GM12865 (cell line): ENCODE measurements around the gene AKAP12.

ENCODE experiments used
- DNase-seq: peaks from one replicate; pipeline ENCODE4 v3.0.0; 2010; ENCODE audit warnings: low read depth
- H3K4me3 ChIP-seq: 2 replicates; pipeline ENCODE4 v1.5.1; 2011; ENCODE audit warnings: mild to moderate bottlenecking, low read depth, low read length, control low read depth
- CTCF ChIP-seq: IDR thresholded peaks from 2 replicates; pipeline ENCODE4 v1.5.1; 2011; ENCODE audit warnings: low read length, control low read depth, low read depth, inconsistent platforms; ENCODE audit not compliant: insufficient read depth; ENCODE audit errors: missing control alignments

AKAP12 gene, protein sequence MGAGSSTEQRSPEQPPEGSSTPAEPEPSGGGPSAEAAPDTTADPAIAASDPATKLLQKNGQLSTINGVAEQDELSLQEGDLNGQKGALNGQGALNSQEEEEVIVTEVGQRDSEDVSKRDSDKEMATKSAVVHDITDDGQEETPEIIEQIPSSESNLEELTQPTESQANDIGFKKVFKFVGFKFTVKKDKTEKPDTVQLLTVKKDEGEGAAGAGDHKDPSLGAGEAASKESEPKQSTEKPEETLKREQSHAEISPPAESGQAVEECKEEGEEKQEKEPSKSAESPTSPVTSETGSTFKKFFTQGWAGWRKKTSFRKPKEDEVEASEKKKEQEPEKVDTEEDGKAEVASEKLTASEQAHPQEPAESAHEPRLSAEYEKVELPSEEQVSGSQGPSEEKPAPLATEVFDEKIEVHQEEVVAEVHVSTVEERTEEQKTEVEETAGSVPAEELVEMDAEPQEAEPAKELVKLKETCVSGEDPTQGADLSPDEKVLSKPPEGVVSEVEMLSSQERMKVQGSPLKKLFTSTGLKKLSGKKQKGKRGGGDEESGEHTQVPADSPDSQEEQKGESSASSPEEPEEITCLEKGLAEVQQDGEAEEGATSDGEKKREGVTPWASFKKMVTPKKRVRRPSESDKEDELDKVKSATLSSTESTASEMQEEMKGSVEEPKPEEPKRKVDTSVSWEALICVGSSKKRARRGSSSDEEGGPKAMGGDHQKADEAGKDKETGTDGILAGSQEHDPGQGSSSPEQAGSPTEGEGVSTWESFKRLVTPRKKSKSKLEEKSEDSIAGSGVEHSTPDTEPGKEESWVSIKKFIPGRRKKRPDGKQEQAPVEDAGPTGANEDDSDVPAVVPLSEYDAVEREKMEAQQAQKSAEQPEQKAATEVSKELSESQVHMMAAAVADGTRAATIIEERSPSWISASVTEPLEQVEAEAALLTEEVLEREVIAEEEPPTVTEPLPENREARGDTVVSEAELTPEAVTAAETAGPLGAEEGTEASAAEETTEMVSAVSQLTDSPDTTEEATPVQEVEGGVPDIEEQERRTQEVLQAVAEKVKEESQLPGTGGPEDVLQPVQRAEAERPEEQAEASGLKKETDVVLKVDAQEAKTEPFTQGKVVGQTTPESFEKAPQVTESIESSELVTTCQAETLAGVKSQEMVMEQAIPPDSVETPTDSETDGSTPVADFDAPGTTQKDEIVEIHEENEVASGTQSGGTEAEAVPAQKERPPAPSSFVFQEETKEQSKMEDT (N-terminal part only)

GRCh38 chr6:151239603-151240035 is at the start of gene AKAP12:
Gene AKAP12 (plus strand): TSS chr6:151239967. CDS start chr6:151240563, 596 bp downstream.
- DNase-seq, result no peak
- no peak within 1 kb of the TSS for H3K4me3 ChIP-seq
- TF ChIP-seq CTCF, result no peak

- no peak for TF ChIP-seq CTCF
- no peak for DNase-seq
- H3K4me3 ChIP-seq, result no peak overlapping the region
Measured at GRCh38 chr6:151191527-151191926, 48.2 kb upstream of the AKAP12 start.

- TF ChIP-seq CTCF, result no peak
- no peak overlapping the region for H3K4me3 ChIP-seq
- DNase-seq, result no peak
Measured at GRCh38 chr6:151196555-151196954, 43.2 kb upstream of the AKAP12 start.

DNA sequence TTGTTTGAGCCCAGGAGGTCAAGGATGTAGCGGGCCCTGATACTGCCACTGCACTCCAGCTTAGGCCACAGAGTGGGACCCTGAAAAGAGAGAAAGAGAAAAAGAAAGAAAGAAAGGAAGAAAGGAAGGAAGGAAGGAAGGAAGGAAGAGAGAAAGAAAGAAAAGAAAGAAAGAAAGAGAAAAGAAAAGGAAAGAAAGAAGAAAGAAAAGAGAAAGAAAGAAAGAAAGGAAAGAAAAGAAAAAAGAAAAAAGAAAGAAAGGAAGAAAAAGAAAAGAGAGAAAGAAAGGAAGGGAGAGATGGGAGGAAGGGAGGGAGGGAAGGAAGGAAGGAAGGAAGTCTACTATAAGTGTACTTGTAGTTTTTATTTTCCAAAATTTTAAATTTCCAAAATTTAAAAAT is 42.2 kb upstream of the AKAP12 start:
- DNase-seq, result no peak
- TF ChIP-seq CTCF, result no peak
- no peak overlapping the region for H3K4me3 ChIP-seq

DNA sequence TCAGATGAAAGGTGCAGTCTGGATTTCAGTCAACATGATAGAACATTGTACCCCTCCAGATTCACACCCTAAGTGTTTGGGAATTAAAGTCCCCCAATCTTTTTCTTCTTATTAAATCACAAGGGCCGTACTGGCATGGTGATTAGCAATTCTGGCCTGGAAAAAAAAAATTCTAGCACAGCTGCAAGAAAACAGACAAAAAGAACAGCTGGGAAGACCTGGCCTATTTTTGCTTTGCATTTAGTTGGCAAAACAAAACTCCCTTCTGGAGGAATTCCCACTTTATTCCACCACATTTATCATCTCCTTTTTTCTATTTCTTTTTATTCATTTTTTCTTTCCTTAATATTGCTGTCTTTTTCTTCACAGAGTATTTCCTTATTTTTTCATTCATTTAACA is 39.8 kb upstream of the AKAP12 start:
- no peak for DNase-seq
- no peak overlapping the region for H3K4me3 ChIP-seq
- TF ChIP-seq CTCF, result no peak

DNA sequence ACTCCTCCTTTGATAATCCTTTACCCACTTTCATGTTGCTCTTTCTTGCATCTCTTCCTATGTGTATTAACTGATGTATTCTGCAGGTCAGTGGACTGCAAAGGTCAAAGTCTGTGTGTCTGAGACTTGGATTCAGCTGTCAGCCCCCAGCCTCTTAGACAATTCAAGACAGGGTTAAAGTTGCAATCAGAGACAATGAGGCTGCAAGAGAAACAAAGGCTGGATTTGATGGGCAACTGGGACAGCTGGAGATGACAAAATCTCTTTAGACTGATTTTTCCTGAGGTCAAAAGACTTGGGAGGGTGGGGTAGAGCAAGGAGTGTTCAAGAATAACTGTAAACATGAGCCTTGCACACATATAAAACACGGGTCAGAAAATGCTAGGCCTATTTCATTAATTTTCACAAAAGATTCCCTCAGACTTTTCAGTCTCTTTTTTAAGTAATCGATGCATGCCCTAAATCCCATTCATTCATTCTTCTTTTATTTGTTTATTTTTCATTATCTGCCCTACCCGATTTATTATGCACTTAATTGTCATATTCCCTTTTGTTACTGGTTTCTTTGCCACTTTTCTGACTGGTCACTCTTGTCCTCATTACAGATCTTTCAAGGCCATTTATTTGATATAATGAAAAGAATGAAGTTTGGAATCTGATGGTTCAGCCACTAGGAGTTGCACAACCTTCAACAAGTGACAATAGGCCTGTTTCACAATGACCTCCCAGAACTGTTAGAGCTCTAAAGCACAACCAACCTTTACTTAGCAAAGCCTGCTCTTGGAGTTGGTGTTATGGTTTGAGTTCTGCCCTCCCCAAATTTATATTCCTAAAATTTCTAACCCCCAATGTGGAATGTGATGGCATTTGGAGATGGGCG is 33.8 kb upstream of the AKAP12 start:
- H3K4me3 ChIP-seq, result no peak overlapping the region
- no peak for TF ChIP-seq CTCF
- no peak for DNase-seq
